GM13977 (cell line): Measurements from ENCODE around the gene TMUB1.

Source experiments
- DNase-seq: peaks from one replicate; pipeline ENCODE4 v3.0.0; 2012; ENCODE audit warnings: low spot score
- CTCF ChIP-seq: IDR thresholded peaks from 2 replicates; pipeline ENCODE4 v1.5.1; 2012; ENCODE audit warnings: mild to moderate bottlenecking, control low read depth; ENCODE audit not compliant: insufficient read depth; ENCODE audit errors: extremely low read depth, missing control alignments
- in situ Hi-C: fragments of 300-500 bp; cut with MboI; formaldehyde crosslinking; loops from one replicate; pipeline ENCODE4 v1.12.0; 2022; ENCODE audit warnings: low sequenced_read_pairs, low pct_unique_long_range_greater_than_20kb, mixed read lengths, inconsistent platforms; ENCODE audit not compliant: unreplicated experiment

The TMUB1 gene

GRCh38 chr7:151074817-151075661 is 8.3 kb downstream of the TMUB1 start:
- no peak for DNase-seq
- no peak for TF ChIP-seq CTCF
- in situ Hi-C loops, result no loop called here

- in situ Hi-C loops, result no loop called here
- no peak for DNase-seq
- no peak for TF ChIP-seq CTCF
These were observed 9.3 kb downstream of the TMUB1 start for GRCh38 chr7:151073990-151074389.

GRCh38 chr7:151071032-151071866 is 12.0 kb downstream of the TMUB1 start:
- no peak for DNase-seq
- in situ Hi-C loops, result no loop called here
- TF ChIP-seq CTCF, result no peak

- no peak for DNase-seq
- no peak for TF ChIP-seq CTCF
- in situ Hi-C loops, result no loop called here
These were observed 12.7 kb downstream of the TMUB1 start for GRCh38 chr7:151070574-151070960.

GRCh38 chr7:151069841-151070573 is 13.3 kb downstream of the TMUB1 start:
- TF ChIP-seq CTCF, result no peak
- in situ Hi-C loops, result no loop called here
- DNase-seq, result no peak

GRCh38 chr7:151068069-151068773 is 15.1 kb downstream of the TMUB1 start:
- in situ Hi-C loops, result no loop called here
- TF ChIP-seq CTCF, result no peak
- no peak for DNase-seq
